Measurements from ENCODE around the gene TMC3. TPM values are rescaled to one million over a fixed set of nuclear protein-coding genes. Genes with fewer than 3 reads are reported as not detected.

The TMC3 gene
- total RNA-seq, 1 experiment from 2014 or later = not detected

DNA sequence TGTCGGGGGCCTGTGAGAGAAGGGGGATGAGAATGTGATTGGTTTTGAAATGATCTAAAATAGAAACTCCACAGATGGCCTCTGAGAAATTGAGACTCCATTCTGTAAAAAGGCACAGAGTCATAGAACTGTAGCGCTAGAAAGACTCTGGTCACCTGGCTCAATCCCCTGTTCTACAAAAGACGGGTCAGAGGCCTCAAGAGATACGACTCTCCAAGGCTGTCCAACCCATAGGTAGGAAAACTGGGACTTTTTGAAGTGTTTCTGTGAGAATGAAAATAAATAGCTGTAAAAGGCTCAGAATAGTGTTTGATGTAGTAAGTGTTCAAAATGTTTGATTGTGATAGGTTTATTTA is 11.7 kb upstream of the TMC3 start:
- TF ChIP-seq, protein P1, sequence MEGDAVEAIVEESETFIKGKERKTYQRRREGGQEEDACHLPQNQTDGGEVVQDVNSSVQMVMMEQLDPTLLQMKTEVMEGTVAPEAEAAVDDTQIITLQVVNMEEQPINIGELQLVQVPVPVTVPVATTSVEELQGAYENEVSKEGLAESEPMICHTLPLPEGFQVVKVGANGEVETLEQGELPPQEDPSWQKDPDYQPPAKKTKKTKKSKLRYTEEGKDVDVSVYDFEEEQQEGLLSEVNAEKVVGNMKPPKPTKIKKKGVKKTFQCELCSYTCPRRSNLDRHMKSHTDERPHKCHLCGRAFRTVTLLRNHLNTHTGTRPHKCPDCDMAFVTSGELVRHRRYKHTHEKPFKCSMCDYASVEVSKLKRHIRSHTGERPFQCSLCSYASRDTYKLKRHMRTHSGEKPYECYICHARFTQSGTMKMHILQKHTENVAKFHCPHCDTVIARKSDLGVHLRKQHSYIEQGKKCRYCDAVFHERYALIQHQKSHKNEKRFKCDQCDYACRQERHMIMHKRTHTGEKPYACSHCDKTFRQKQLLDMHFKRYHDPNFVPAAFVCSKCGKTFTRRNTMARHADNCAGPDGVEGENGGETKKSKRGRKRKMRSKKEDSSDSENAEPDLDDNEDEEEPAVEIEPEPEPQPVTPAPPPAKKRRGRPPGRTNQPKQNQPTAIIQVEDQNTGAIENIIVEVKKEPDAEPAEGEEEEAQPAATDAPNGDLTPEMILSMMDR (IDR thresholded peaks at IDR 0.05; ENCODE audit: unreplicated experiment) = no peak
- CTCF ChIA-PET = no interaction called here
- no TSS peak for BruUV-seq (replicated peaks)

DNA sequence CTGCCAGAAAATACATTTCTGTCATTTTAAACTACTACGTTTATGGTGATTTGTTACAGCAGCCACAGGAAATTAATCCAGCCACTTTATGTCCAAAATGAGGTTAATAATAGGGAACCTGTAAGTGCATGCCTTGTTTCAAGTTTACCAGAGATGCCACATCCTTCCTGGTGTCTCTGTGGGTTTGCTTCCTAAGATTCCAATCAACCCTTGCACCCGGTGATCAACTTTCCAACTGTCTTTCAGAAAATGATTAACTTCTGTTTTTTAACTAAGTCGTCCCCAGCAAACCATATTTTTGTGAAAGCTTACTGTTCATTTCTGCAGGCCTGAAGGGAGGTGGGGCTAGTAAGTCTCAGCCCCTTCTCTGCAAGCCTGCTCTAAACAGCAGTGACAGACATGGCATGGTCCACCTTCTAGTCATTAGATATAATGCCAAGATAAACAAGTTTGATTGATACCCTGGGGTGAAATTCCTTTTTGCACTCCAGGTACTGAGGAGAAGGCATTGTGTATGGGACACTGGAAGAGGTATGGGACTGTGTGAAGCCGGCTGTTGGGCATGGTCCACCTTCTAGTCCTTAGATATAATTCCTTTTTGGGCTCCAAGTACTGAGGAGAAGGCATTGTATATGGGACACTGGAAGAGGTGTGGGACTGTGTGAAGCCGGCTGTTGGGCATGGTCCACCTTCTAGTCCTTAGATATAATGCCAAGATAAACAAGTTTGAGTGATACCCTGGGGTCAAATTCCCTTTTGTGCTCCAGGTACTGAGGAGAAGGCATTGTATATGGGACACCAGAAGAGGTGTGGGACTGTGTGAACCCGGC is 11.1 kb upstream of the TMC3 start:
- no peaks in the 10 kb centered on the region for H3K4me1 Mint-ChIP-seq (ENCODE audit: low read depth, unreplicated experiment)
- H3K27me3 Mint-ChIP-seq (ENCODE audit: unreplicated experiment) = peaks cover 62% of the 10 kb centered on the region
- no peak overlapping the region for H3K27ac Mint-ChIP-seq (ENCODE audit: unreplicated experiment)
- intact Hi-C loops (cut with micrococcal nuclease; ENCODE audit: unreplicated experiment) = no loop called here
- DNase-seq = no peak
- H3K9me3 Mint-ChIP-seq (ENCODE audit: low read depth, unreplicated experiment) = no peaks in the 10 kb centered on the region
- TF ChIP-seq, protein P1 (IDR thresholded peaks at IDR 0.05; ENCODE audit: unreplicated experiment) = no peak
- BruUV-seq (replicated peaks) = no TSS peak
- no peak overlapping the region for H3K4me3 Mint-ChIP-seq (ENCODE audit: low read depth, unreplicated experiment)
- no peaks in the 10 kb centered on the region for H3K36me3 Mint-ChIP-seq (ENCODE audit: insufficient read depth, unreplicated experiment)
- CTCF ChIA-PET = no interaction called here

More for the DNA sequence above, 11.7 kb upstream of the TMC3 start:
- no peak overlapping the region for H3K4me3 Mint-ChIP-seq (ENCODE audit: low read depth, unreplicated experiment)
- no peak for DNase-seq
- H3K27me3 Mint-ChIP-seq (ENCODE audit: unreplicated experiment) = peaks cover 60% of the 10 kb centered on the region
- no peaks in the 10 kb centered on the region for H3K9me3 Mint-ChIP-seq (ENCODE audit: low read depth, unreplicated experiment)
- H3K36me3 Mint-ChIP-seq (ENCODE audit: insufficient read depth, unreplicated experiment) = no peaks in the 10 kb centered on the region
- intact Hi-C loops (cut with micrococcal nuclease; ENCODE audit: unreplicated experiment) = no loop called here
- no peaks in the 10 kb centered on the region for H3K4me1 Mint-ChIP-seq (ENCODE audit: low read depth, unreplicated experiment)
- no peak overlapping the region for H3K27ac Mint-ChIP-seq (ENCODE audit: unreplicated experiment)

DNA sequence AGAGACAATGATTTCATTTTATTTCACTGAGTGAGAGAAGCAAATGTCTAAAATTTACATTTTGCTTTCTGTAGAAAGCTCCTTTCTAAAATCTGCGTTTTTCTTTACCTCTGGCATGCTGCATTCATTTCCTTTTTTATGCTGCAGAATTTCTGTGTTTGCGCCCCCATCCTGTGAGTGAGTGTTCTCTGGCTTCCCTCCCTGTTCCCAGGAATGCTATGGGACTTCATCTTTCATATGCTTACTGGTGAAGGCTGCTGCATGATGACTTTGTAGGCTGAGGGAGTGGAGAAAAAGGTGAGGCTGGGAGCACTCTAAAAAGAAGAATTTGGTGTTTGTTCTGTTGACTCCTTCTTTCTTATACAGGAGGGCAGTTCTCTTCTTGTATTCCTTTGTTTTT is 7.7 kb upstream of the TMC3 start:
- Mint-ChIP-seq H3K27me3 (ENCODE audit: unreplicated experiment) (peaks cover 44% of the 10 kb centered on the region), H3K36me3 (ENCODE audit: insufficient read depth, unreplicated experiment) (no peaks in the 10 kb centered on the region), H3K9me3 (ENCODE audit: low read depth, unreplicated experiment) (no peaks in the 10 kb centered on the region), H3K27ac (ENCODE audit: unreplicated experiment) (no peak overlapping the region), H3K4me1 (ENCODE audit: low read depth, unreplicated experiment) (no peaks in the 10 kb centered on the region), H3K4me3 (ENCODE audit: low read depth, unreplicated experiment) (no peak overlapping the region)
- intact Hi-C loops (cut with micrococcal nuclease; ENCODE audit: unreplicated experiment) = no loop called here
- no TSS peak for BruUV-seq (replicated peaks)
- CTCF ChIA-PET = no interaction called here
- no peak for DNase-seq
- TF ChIP-seq, protein P1 (IDR thresholded peaks at IDR 0.05; ENCODE audit: unreplicated experiment) = no peak

DNA sequence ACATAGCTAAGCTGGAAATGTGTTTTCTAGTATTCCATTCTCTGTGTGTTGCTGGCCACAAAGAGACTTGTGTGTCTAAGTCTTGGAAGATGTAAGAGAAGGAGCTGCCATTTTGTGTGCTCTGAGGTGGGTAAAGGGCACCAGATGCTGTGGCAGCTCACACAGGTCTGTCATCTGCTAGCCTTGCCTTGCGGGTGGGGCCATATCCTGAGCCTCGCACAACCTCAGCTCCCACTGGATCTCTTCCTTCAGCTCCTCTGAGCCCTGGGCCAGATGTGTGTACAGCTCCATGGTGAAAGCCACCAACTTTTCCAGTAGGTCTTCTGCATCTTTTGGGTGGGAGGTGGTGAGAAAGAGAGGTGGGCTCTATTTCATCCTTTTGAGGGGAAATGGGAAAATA is 6.7 kb upstream of the TMC3 start:
- no peaks in the 10 kb centered on the region for H3K9me3 Mint-ChIP-seq (ENCODE audit: low read depth, unreplicated experiment)
- no peaks in the 10 kb centered on the region for H3K36me3 Mint-ChIP-seq (ENCODE audit: insufficient read depth, unreplicated experiment)
- BruUV-seq (replicated peaks) = no TSS peak
- DNase-seq = no peak
- TF ChIP-seq, protein P1 (IDR thresholded peaks at IDR 0.05; ENCODE audit: unreplicated experiment) = no peak
- CTCF ChIA-PET = interaction anchor here (1.0 kb wide), 1 partner anchor 13 kb away, joined by 3 read pairs; no protein-coding TSS in a partner anchor
- H3K4me1 Mint-ChIP-seq (ENCODE audit: low read depth, unreplicated experiment) = no peaks in the 10 kb centered on the region
- H3K4me3 Mint-ChIP-seq (ENCODE audit: low read depth, unreplicated experiment) = no peak overlapping the region
- H3K27me3 Mint-ChIP-seq (ENCODE audit: unreplicated experiment) = peaks cover 44% of the 10 kb centered on the region
- H3K27ac Mint-ChIP-seq (ENCODE audit: unreplicated experiment) = no peak overlapping the region
- intact Hi-C loops (cut with micrococcal nuclease; ENCODE audit: unreplicated experiment) = no loop called here

Measured in Calu3 (cell line).